Stimulated activated CD8-positive, alpha-beta memory T cell treated with anti-CD3 and anti-CD28 coated beads, Interleukin-7, amount 100 ng/mL, for 24 hours (primary cell): ENCODE data around the gene GDPD5.

ENCODE experiments used
- DNase-seq: peaks from one replicate; pipeline ENCODE4 v3.0.0-alpha.2; 2020; ENCODE audit warnings: low read depth

GDPD5 gene

DNA sequence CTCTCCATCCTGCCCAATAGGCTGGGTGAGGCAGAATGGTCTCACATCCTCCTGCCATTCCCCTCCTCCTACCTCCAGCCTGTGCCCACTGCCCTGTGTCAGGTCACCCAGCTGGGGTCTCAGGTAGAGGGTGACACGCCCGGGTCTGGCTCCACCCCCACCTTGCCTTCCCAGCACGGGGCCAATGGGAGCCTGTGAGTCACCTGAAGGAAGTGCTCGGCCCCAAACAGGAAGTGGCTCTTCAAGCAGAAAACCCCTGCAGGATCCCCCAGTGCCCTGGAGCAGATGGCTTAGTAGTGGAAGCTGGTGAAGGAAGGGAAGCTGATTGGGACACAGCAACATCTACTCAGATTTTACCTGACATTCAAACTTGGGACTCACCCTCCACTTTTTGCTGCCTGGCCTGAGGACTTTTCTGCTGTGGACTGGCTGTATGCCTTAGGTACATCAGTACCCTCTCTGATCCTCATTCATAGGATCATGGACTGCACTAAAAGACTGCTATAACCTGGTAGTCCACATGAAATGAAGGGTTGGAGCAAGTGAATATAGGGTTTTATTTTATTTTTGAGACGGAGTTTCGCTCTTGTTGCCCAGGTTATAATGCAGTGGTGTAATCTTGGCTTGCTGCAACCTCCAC is 33.4 kb downstream of the GDPD5 start:
- peak; percentile 29 for DNase-seq

DNA sequence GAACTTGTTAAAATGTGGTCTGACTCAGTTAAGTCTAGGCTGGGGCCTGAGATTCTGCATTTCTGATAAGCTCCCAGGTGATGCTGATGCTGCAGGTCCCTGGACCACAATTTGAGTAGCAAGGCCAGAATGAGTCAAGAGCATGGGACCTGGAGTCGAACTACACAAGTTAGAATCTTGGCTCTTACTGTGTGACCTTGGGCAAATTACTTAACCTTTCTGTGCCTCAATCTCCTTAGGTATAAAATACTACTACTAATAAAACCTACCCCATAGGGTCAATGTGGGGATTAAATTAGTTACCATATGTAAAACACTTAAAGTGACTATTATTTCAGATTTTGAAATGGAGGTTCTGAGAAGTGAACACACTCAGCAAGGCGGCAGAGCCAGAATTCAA is 34.3 kb downstream of the GDPD5 start:
- DNase-seq: no peak

DNA sequence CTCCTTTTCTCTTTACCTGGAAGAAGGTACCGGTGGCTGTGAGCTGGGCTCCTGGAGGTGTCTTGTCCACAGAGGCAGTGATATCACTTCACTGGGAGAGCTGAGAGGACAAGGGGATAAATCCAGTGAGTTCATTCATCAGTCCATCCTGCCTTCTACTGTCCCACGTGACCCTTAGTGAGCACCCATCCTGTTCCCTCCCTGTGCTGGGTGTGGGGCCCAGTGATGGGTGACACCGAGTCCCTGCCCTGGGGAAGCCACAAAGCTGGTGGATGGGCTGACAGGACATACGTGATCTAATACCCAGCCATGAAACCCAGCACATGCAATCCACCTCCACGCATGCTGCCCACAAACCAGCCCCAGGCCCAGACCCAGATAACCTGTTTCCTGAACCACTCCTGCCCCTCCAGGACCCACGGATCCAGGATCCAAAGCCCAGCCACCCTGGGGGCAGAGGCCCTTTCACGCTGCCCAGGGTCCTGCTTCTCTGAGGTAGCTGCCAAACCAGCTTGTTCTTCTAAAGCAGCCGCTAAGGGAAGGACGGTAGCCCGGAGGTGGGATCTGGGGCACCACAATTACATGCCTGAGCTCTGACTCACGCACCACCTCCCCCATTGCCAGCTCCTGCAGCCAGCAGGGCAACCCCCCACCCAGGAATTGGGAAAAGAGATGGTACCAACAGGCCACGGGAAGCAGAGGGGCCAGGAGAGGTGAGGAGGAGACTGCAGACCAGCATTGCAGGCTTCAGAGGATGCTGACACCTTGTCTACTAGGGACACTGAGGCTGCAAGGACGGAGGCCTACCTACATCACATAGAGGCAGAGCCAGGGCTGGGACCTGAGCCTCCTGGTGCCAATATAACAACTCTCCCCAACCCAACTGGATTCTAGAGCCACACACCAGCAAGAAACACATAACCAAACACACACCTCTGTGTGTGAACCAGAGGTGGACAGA is 35.2 kb downstream of the GDPD5 start:
- no peak for DNase-seq

DNA sequence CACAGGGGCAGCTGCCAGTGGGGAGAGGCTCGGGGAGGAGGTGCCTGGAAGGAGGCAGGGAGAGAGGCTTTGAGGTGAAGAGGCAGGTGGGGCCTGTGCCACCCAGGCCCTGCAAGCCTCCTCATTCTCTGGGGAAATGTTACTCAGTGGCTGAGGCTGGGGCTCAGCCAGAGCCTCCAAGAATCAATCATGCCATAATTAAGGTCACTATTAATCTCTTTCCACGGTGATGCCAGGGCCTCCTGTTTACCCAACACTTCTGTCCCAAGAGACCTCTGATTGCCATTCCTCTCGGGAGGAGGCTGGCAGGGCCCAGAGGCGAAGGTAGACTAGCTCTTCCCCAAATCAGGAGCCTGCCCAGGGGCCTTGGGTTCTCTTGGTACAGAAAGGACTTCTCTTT is 38.4 kb downstream of the GDPD5 start:
- DNase-seq: no peak

DNA sequence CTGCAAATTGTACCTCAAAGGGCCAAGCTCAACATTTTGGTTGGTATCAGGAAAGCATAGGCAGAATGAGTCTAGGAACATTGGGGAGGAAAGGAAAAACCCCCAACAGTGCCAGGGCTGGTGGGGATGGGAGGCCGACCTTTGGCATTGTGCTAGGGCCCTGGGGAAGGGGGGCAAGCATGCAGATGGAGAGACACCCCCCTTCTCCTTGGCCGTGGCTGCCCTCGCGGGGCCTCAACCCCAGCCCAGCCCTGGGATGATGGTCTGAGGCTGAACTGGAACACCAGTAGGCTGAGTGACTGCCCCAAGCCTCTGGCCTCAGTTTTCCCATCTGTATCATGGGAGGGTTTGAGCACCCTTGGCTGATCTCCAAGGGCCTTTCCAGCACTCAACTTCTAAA is 40.0 kb downstream of the GDPD5 start:
- no peak for DNase-seq

DNA sequence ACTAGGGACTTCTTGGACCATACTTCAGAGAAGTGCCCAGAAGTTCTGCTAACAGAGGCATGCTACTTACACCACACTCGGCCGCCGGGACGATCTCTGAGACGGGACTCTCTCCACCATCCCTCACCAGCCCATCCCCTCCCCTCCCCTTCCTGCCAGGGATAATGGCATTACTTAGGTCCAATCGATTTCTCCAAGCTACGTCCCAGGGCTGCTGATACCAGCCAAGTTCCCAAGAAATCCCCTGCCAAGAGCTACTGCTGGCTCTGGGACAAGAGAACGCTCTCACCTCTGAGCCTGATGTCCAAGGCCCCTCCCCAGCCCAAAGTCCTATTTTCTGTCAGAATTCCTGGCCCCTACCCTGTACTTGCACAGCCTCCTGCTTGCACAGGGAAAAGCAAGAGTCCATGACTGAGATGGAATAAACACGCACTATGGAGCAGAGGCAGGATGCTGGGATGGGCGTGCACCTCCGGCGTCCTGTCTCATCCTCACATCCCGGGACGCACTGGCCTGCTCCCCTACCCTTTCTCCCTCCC is 42.7 kb downstream of the GDPD5 start:
- no peak for DNase-seq

DNA sequence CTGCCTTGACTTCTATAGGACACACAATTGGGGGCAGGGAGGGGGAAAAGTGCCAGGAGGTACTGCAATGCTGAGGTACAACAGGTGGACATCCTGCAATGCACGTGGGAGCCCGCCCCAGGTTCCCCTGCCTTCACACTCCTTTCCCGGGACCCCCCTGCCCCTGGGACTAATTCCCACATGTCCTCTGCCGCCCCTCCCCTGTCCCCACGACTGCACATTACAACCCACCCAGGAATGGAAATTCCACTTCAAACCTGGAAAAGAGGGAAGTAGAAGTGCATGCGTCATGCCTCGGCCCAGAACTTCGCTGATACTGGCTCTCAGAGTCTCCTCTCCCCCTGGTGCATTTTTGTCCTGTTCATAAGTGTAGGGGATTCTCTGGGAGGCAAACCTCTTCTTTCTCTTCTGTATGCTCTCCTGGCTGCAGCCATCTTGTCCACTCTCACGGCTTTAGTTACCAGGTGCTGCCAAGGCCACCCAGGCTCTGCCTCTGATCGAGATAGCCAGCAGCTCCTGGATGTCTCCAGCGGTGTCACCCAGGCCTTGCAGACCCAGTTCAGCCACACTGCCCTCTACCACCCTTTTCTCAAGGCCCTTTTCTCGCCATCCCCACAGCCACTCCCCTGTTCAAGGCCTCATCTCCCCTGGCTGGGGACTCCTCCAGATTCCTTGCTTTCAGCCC is 43.7 kb downstream of the GDPD5 start:
- no peak for DNase-seq

DNA sequence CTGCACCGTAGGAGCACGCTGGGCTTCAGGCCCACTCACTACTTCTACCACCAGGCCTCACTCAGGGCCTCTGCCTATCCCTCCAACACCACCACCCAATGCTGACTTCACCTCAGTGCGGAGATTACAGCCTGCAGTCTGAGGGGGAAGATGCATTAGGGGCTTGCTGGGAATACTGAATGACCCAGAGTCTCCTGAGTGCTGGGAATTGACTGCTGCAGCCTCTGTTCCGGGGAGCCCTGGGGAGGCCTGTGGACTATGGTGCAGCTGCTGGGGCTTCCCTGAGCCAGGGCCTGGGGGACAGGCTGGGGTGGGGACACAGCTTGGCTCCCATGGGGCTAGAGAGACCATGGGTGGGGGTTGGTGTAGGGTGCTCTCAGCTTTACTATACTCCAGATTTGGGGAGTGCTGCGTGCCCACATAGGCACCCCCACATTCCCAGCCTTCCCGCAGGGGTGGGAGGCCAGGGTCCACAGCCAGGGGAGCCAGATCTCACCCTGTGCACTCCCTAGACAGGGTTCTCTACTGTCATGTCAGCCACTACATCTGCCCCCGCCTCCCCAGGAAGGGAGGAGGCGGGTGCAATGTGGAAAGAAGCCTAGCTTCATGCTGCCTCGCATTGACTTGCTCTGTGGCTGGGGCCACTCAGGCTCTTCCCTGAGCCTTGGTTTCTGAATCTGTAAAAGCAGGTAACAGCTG is 44.4 kb downstream of the GDPD5 start:
- no peak for DNase-seq

DNA sequence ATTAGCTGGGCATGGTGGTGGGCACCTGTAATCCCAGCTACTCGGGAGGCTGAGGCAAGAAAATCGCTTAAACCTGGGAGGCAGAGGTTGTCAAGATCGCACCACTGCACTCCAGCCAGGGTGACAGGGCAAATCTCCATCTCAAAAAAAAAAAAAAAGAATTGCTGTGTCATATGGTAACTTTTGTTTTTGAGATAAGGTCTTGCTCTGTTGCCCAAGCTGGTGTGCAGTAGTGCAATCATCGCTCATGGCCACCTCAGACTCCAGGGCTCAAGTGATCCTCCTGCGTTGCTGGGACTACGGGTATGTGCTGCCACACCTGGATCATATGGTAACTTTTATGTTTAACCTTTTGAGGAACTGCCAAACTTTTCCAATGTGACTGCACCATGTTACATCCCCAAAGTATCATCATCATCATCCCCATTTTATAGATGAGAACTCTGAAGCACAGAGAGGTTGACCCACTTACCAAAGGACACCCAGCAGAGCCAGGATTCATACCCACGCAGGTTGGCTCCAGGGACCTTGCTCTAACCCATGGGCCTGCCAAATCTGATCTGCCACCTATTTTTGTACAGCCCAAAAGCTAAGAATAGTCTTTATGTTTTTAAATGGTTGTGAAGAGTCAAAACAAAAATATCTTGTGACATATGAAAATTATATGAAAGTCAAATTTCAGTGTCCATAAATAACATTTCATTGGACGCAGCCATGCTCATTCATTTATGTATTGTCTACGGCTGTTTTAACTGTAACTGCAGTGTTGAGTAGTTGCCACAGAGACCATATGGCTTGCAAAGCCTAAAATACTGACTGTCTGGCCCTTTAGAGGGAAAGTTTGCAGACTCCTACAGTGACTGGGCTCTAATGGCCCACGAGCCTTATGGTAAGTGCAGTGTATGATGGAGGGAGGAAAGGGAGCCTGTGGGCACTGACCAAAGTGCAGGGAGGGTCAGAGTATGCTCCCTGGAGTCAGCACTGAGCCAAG is 45.3 kb downstream of the GDPD5 start:
- DNase-seq: no peak

DNA sequence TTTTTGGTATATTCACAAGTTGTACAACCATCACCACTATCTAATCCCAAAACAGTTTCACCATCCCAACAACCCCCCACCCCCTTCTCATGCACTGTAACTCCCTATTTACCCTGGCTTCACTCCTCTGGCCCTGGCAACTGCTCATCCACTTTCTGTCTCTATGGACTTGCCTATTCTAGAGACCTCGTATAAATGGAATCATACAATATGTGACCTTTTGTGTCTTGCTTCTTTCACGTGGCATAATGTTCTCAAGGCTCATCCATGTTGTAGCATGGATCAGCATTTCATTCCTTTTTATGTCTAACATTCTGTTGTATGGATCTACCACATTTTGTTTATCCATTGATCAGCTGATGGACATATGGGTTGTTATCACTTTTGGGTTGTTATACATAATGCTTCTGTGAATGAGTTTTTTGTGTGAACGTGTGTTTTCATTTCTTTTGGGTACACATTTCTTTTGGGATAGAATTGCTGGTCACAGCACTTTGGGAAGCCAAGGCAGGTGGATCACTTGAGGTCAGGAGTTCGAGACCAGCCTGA is 46.1 kb downstream of the GDPD5 start:
- DNase-seq: no peak

DNA sequence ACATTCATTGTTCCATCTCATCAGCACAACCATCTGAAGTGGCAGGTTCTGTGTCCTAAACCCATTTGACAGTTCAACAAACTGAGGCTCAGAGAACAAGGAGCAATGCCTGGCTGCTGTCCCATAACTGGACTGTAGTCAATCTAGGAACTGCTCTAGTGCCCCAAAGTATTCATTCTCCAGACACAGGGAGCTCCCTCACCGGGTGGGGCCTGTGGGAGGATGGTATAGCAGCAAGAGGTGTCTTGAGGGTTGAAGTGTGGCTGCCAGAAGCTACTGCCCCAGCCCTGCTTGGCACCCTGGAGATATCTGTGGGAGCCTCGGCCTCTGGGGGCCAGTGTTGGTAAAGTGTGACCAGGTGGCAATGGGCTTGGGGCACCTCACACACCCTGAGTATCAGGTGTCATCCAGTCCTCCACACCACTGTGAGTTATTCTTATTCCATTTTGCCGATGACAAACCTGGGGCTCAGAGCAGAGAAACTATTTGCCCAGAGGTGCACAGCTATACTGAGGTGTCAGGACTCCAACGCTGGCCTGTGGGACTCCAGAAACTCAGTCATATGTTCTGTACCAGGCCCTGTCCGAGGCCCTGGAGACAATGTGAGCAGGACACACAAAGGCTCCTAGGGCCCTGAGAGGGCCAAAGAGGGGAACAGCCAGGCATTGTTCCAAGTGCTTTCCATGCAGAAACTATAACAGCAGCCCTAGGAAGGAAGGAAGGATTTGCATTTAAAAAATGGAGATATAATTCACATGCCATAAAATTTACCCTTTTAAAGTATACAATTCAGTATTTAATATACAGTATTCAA is 46.8 kb downstream of the GDPD5 start:
- no peak for DNase-seq

DNA sequence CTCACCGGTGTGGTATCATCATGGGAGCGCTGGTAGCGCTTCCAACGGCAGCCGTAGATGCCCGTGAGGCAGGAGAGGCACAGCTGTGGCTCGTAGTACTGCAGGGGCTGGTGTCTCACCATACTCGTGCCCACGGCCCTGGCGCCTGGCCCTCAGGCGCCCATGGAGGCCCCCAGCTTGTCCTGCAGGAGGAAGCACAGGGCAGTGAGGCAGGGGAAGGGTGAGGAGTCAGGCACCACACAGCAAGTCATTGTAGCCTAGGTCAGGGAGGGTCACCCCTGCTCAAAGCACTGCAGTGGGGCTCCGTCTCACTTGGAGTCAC is 48.2 kb downstream of the GDPD5 start:
- no peak for DNase-seq

DNA sequence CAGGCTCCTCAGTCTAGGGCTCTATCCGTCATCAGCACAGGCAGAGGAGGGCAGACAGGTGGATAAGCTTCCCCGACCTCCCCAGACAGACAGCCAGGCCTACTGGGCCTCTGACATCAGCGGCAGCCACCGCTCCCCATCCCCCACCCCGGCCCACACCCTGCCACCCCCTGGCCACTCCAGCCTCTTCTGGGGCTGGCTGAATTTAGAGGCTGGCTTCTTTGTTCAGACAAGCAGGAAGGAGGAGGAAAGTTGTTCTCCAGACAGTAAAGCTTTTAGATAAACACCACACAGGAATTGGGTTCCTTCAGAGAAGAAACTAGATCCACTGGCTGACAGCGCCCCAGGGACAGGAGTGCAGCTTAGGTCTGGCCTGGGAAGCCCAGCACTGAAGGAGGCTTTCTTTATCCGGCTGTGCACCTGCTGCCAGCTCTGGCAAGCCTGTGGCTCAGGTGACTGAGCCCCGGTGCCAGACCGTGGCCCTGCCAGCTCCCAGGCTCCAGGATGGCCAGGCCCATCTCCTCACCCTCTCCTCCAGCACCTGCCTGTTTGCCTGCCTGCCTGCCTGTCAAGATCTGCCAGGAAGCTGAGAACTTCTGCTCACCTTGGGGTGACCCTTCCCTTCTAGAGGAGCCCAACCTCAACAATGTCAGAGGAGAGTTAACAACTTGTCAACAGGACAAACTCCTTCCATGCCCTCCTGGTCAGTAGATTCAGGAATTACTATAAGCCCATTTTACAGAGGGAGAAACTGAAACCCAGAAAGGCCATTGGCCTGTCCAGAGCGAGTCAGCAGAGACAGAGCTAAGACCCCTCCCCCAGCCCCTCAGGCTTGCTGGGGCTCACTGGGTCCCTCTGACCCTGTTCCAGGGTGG is 48.8 kb downstream of the GDPD5 start:
- DNase-seq: no peak

DNA sequence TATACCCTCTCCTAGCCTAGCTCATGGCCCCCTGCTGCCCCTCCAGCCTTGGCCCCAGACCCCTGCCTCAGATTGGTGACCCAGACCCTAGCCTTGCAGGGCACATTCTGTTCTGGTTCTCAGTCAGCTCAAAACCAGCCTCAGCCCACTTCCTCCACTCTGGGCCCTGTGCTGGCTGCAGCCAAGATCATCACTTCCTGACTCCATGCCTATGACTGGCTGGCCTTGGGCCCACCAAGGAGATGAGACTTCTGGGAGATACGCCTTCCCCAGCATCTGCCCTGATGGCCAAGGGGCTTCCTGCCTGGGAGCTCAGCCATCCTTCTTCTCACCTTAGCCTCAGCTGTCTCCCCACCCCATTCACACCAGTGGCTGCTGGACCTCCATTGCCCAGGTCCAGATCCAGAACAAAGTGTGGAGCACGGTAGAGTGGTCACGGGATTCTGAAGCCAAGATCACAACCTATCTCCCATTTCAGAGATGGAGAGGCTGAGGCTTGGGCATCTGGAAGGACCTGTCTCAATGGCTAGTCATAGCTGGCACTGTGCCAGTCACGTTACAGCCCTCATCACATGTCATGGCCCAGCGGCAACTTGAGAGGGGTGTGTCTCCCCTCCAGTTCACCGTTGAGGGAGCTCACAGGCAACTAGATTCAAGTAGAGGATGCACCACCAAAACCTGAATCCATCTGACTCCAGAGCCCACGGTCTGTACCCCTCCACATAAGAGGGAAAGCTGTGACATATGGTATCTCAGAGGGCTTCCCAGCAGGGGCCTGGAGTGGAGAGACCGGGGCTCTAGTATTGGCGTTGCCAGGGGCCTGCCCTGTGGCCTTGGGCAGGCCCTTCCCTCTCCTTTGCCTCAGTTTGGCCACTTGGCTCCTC is 49.7 kb downstream of the GDPD5 start:
- DNase-seq: no peak

DNA sequence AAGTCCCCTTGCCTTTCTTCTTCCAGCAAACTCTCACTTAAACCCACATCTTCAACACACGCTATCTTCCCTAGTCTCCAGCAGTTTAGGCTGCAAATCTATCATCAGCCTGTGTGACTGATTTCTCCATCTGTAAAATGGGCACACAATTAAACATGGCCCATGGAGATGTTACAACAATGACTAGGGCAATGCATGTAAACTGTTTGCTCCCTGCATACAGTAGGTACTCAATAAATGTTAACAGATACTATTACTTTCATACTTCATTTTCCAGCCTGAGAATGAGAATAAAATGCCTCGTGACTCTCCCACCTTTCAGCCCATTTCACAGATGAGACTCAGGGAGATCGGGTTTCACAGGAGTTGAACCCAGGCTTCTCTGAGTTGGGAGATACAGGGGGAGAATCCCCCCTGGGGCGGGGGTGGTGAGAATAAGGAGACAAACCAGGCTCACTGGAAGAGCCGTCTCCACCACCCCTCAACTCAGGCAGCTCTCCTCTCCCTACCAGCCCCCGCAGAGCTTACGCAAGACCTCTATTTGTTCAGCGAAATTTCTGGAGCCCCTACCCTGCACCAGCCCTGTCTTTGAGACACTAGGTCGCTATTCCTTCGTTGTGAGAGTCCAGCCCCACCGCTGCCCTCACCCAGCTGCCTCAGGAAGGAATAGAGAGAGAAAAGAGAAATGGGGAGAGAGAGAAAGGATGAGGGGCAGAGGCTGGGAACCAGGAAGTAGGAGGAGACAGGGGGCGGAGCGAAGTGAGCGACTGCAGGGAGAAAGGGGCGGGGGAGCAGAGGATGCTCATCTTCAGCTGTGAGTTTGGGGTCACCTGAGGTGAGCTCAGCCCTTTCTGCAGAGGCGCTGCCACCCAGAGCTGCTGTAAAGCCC is 50.6 kb downstream of the GDPD5 start:
- DNase-seq: peak; percentile 38

DNA sequence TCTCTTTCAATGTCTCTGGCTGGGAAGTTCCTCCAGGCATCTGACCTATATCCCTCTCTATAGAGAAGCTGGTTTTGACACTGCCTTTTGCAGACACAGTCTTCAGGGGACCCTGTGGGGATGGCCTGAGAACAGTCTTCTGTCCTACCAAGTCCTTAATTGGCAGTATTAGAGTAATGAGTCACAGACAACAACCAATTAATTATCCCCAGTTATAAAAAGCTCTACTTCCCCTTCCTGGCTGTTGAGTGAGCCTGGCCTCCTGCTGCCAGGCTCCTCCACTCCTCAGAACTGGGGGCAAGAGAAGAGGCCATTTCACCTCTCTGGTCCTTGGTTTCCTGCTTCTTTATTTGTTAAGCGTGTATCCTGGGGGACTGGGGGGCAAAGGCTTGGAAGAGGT is 51.5 kb downstream of the GDPD5 start:
- no peak for DNase-seq

DNA sequence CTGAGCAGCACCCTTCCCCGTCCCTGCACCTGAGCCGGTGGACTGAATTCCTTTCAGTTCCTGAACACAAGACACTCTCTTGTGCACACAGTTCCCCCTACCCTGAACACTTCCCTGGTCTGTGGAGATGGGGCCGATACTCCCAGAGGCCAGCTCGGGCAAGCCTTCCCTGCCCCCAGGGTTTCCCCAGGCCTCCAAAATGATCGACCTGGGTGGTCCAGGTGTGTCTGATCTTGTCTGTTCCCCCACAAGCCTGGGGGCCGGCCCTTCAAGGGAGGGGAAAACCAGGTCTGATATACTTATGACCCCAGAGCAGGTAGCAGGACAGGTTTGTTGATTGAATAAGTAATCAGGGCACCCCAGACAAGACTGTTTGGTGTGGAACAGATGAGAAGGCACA is 52.1 kb downstream of the GDPD5 start:
- DNase-seq: no peak
